ENCODE results near the gene POLR1B. TPM values are rescaled to one million over a fixed set of nuclear protein-coding genes. Genes with fewer than 3 reads are reported as not detected.
"Not testable (repeated sequence)": the region's sequence is repeated elsewhere in the genome, so short reads cannot be mapped to it uniquely, and the experiment has no call there.

POLR1B gene
- total and polyA plus RNA-seq, 10 of the 15 experiments (the other 5 are each of a cell fraction or from before 2014, with no cell fraction given) = 13.4 to 55.8 (median 35.9) TPM

DNA sequence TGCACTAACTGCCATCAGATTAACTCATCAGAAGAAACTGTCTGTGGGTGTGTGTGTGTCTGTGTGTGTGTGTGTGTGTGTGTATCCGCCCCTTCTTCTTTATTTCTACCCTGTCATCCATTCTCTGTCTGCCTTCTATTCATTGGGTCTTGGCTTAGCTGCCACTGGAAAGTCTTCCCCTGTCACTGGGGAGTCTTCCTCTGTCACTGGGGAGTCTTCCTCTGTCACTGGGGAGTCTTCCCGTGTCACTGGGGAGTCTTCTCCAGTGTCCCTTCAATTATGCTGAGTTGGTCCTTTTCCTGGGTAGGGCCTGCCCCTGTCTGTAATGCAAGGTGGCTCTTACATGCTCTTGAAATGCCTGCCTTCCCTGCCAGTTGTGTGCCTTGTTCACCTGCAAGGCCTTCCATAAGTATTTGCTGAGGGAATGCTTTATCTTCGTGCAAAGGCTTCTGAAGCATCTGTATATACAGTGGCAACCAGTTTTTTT, 18.9 kb upstream of the POLR1B start:
- Histone ChIP-seq H3K27me3 (replicated peaks in 1 of 2; ENCODE audit: control insufficient read depth in 2 of 2, insufficient read depth in 2 of 2, low read length in 1 of 2) (no peaks in the 10 kb centered on the region), H3K9ac (ENCODE audit: control insufficient read depth, insufficient read depth, low read length) (no peak overlapping the region), H3K79me2 (ENCODE audit: control insufficient read depth, insufficient read depth, low read length) (no peaks in the 10 kb centered on the region), H3K4me3 (no peak overlapping the region), H2AFZ (ENCODE audit: control insufficient read depth, low read depth, low read length) (no peak overlapping the region), H4K20me1 (ENCODE audit: control insufficient read depth, insufficient read depth) (no peaks in the 10 kb centered on the region), H3K9me3 (replicated peaks; ENCODE audit: control insufficient read depth, insufficient read depth, low read length) (no peaks in the 10 kb centered on the region), H3K36me3 (ENCODE audit: control insufficient read depth in 2 of 2, insufficient read depth in 2 of 2, low read length in 1 of 2) (peaks cover 2 to 7% of the 10 kb centered on the region in 2 experiments), H3K4me2 (ENCODE audit: control insufficient read depth, insufficient read depth) (no peak overlapping the region), H3K4me1 (ENCODE audit: control insufficient read depth, insufficient read depth, low read length) (no peaks in the 10 kb centered on the region), H3K27ac (ENCODE audit: control insufficient read depth, insufficient read depth) (no peak overlapping the region)
- ChIA-PET POLR2A (no interaction called here), RAD21 (ENCODE audit: unreplicated experiment) (no interaction called here), CTCF (no interaction called here), SMC1A (ENCODE audit: uncharacterized antibody, unreplicated experiment) (no interaction called here)
- intact Hi-C loops (cut with micrococcal nuclease; ENCODE audit: unreplicated experiment) = no loop called here
- no peak for FAIRE-seq
- ATAC-seq = no peak
- no peak for TF ChIP-seq PAX5 (IDR thresholded peaks at IDR 0.05; ENCODE audit: borderline replicate concordance, low read depth, low read length)
- TF ChIP-seq KAT2A (conservative IDR thresholded peaks at IDR 0.05; ENCODE audit: control insufficient read depth, low read depth, low read length) = no peak
- no TSS peak for BruUV-seq (replicated peaks)
- in situ Hi-C loops (cut with MboI) = no loop called here
- 98% methylated on average over 3 of the region's 3 CpGs for WGBS (ENCODE audit: insufficient coverage, insufficient replicate concordance, low lambda C conversion rate, missing lambda C conversion rate)
- DNase-seq (ENCODE audit: low read depth, low spot score) = no peak

DNA sequence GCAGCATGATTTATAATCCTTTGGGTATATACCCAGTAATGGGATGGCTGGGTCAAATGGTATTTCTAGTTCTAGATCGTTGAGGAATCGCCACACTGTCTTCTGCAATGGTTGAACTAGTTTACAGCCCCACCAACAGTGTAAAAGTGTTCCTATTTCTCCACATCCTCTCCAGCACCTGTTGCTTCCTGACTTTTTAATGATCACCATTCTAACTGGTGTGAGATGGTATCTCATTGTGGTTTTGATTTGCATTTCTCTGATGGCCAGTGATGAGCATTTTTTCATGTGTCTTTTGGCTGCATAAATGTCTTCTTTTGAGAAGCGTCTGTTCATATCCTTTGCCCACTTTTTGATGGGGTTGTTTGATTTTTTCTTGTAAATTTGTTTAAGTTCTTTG, 18.0 kb upstream of the POLR1B start:
- 100% methylated on average over 3 of the region's 3 CpGs for WGBS (ENCODE audit: insufficient coverage, insufficient replicate concordance, low lambda C conversion rate, missing lambda C conversion rate)
- RAD21 ChIA-PET (ENCODE audit: unreplicated experiment); ATAC-seq; H3K27ac ChIP-seq (ENCODE audit: control insufficient read depth, insufficient read depth); SMC1A ChIA-PET (ENCODE audit: uncharacterized antibody, unreplicated experiment); H3K4me1 ChIP-seq (ENCODE audit: control insufficient read depth, insufficient read depth, low read length); H3K9me3 ChIP-seq (replicated peaks; ENCODE audit: control insufficient read depth, insufficient read depth, low read length); FAIRE-seq; BruUV-seq (replicated peaks); H3K4me2 ChIP-seq (ENCODE audit: control insufficient read depth, insufficient read depth); H2AFZ ChIP-seq (ENCODE audit: control insufficient read depth, low read depth, low read length); in situ Hi-C loops (cut with MboI); H3K9ac ChIP-seq (ENCODE audit: control insufficient read depth, insufficient read depth, low read length); intact Hi-C loops (cut with micrococcal nuclease; ENCODE audit: unreplicated experiment); CTCF ChIA-PET; H3K4me3 ChIP-seq; DNase-seq (ENCODE audit: low read depth, low spot score); POLR2A ChIA-PET; H3K79me2 ChIP-seq (ENCODE audit: control insufficient read depth, insufficient read depth, low read length); H3K27me3 ChIP-seq (replicated peaks in 1 of 2; ENCODE audit: control insufficient read depth in 2 of 2, insufficient read depth in 2 of 2, low read length in 1 of 2); H4K20me1 ChIP-seq (ENCODE audit: control insufficient read depth, insufficient read depth): not testable (repeated sequence)
- H3K36me3 ChIP-seq (ENCODE audit: control insufficient read depth in 2 of 2, insufficient read depth in 2 of 2, low read length in 1 of 2) = peaks cover 2 to 12% of the 10 kb centered on the region in 2 experiments

Data from GM12878 (cell line).